ENCODE measurements around the gene PSG4. TPM values are rescaled to one million over a fixed set of nuclear protein-coding genes. Genes with fewer than 3 reads are reported as not detected.
"Not testable (repeated sequence)": the region's sequence is repeated elsewhere in the genome, so short reads cannot be mapped to it uniquely, and the experiment has no call there.

PSG4 gene
- total RNA-seq = not detected

DNA sequence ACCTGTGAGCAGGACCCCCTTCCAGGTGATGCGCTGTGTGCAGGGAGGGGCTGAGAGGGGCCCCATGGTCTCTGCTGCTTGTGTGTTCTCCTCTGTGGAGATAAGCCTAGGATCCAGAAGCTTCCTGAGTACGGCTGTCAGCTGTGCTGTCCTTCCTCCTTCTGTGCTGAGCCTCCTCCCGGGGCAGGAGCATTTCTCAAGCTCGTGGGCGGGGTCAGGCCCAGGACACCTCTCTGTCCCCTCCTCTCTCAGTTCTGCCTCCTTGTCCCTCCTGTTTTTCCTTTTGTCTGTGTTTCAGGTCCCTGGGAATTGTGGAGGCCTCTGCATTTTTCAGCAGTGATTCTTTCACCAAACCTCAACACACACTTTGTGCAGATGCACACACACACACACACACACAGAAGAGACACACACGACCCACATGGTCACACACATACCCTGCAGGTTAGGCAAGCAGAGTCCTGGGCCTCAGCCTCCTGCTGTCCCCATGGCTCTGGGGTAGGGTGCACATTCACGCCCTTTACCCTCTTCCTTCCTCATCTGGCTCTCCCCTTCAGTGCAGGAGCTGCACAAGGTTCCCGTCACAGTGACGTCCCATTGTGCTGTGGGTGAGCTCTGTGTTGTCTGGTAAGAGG is at the start of gene PSG4:
Gene PSG4 (minus strand): TSS at position 168 of the 635 bp plus-strand sequence. CDS start 102 bp downstream, at position 66.
- H3K9me3 ChIP-seq; H3K4me3 ChIP-seq (replicated peaks in 1 of 3); H3K27me3 ChIP-seq; H3K36me3 ChIP-seq; DNase-seq; H3K27ac ChIP-seq; intact Hi-C loops (cut with DNase I); H3K4me1 ChIP-seq: not testable (repeated sequence)
- 50 to 59% methylated on average over 9 of the region's 9 CpGs for WGBS, 2 donors

DNA sequence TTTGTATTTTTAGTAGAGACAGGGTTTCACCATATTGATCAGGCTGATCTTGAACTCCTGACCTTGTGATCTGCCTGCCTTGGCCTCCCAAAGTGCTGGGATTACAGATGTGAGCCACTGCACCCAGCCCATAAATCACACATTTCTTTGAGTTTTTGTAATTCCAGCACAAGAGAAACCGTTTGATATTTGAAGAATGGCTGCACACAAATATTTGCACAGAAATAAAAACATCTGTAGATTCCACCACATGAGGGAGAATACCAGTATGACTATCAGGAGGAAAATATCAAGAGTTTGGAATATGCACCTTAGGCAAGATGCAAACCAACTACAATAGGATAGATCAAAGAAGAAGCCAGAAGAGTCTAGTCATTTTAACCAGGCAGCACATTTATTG is 46.0 kb upstream of the PSG4 start:
- H3K27me3 ChIP-seq; H3K9me3 ChIP-seq; H3K36me3 ChIP-seq; DNase-seq; intact Hi-C loops (cut with DNase I); H3K4me1 ChIP-seq; H3K27ac ChIP-seq; H3K4me3 ChIP-seq (replicated peaks in 1 of 3): not testable (repeated sequence)
- 37 to 43% methylated on average over 1 of the region's 1 CpG for whole genome bisulfite sequencing, 2 donors

DNA sequence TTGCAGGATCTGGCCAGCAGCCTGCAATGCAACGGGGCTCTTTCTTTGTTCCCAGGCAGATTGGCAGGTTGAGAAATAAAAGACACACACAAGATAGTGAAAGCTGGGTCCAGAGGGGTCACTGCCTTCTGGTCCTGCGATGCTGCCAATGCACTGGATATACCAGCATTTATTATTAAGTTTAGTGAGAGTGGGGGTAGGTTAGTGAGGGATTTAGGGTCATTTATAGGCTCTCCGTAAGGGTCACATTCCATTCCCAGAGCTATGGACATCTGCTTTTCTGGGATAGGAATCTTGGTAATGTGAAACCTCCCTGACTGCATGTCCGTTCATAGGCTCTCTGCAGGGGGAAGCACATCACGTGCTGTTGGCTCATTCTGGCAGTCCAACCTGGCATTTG is 44.9 kb upstream of the PSG4 start:
- H3K9me3 ChIP-seq; DNase-seq; H3K27ac ChIP-seq; H3K36me3 ChIP-seq; intact Hi-C loops (cut with DNase I); H3K4me1 ChIP-seq; H3K4me3 ChIP-seq (replicated peaks in 1 of 3); H3K27me3 ChIP-seq: not testable (repeated sequence)
- 58 to 65% methylated on average over 5 of the region's 5 CpGs for WGBS, 2 donors

DNA sequence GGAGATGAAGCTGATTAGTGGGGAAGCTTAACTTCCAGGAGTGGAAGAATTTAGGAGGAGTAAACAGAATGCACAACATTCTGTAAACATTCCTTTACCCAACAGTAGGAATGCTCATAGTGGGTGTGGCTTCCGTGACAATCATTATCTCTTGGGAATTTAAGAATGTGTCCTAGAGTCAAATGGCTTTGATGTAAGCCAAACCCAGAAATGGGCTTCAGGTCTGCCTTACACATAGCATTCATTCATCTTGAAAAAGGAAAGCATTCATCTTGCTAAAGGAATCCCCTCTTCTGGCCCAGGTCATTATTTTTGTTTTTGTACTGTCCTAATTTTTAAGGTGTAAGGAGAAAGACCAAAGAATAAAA is 43.2 kb upstream of the PSG4 start:
- H3K27ac ChIP-seq; H3K27me3 ChIP-seq; DNase-seq; H3K4me1 ChIP-seq; H3K4me3 ChIP-seq (replicated peaks in 1 of 3); H3K36me3 ChIP-seq; intact Hi-C loops (cut with DNase I); H3K9me3 ChIP-seq: not testable (repeated sequence)
- WGBS, 2 donors = 63 to 80% methylated on average over 1 of the region's 1 CpG

DNA sequence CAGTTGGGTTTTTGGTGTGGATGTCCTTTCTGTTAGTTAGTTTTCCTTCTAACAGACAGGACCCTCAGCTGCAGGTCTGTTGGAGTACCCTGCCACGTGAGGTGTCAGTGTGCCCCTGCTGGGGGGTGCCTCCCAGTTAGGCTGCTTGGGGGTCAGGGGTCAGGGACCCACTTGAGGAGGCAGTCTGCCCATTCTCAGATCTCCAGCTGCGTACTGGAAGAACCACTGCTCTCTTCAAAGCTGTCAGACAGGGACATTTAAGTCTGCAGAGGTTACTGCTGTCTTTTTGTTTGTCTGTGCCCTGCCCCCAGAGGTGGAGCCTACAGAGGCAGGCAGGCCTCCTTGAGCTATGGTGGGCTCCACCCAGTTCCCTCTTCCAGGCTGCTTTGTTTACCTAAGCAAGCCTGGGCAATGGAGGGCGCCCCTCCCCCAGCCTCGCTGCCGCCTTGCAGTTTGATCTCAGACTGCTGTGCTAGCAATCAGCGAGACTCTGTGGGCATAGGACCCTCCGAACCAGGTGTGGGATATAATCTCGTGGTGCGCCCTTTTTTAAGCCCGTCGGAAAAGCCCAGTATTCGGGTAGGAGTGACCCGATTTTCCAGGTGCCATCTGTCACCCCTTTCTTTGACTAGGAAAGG is 41.9 kb upstream of the PSG4 start:
- H3K27me3 ChIP-seq; H3K27ac ChIP-seq; H3K4me3 ChIP-seq (replicated peaks in 1 of 3); intact Hi-C loops (cut with DNase I); H3K9me3 ChIP-seq; H3K36me3 ChIP-seq; H3K4me1 ChIP-seq; DNase-seq: not testable (repeated sequence)
- 78 to 80% methylated on average over 12 of the region's 13 CpGs for WGBS, 2 donors

DNA sequence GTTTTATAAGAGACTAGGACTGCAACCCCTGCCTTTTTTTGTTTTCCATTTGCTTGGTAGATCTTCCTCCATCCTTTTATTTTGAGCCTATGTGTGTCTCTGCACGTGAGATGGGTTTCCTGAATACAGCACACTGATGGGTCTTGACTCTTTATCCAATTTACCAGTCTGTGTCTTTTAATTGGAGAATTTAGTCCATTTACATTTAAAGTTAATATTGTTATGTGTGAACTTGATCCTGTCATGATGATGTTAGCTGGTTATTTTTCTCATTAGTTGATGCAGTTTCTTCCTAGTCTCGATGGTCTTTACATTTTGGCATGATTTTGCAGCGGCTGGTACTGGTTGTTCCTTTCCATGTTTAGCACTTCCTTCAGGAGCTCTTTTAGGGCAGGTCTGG is 40.4 kb upstream of the PSG4 start:
- H3K9me3 ChIP-seq; H3K36me3 ChIP-seq; H3K27ac ChIP-seq; intact Hi-C loops (cut with DNase I); H3K27me3 ChIP-seq; H3K4me1 ChIP-seq; DNase-seq; H3K4me3 ChIP-seq (replicated peaks in 1 of 3): not testable (repeated sequence)
- 75 to 86% methylated on average over 3 of the region's 3 CpGs for WGBS, 2 donors

DNA sequence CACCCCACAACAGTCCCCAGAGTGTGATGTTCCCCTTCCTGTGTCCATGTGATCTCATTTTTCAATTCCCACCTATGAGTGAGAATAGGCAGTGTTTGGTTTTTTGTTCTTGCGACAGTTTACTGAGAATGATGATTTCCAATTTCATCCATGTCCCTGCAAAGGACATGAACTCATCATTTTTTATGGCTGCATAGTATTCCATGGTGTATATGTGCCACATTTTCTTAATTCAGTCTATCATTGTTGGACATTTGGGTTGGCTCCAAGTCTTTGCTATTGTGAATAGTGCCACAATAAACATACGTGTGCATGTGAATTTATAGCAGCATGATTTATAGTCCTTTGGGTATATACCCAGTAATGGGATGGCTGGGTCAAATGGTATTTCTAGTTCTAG is 36.8 kb upstream of the PSG4 start:
- H3K27me3 ChIP-seq; H3K4me3 ChIP-seq (replicated peaks in 1 of 3); H3K4me1 ChIP-seq; H3K27ac ChIP-seq; H3K36me3 ChIP-seq; DNase-seq; intact Hi-C loops (cut with DNase I); H3K9me3 ChIP-seq: not testable (repeated sequence)
- WGBS, 2 donors = 93 to 98% methylated on average over 2 of the region's 2 CpGs

DNA sequence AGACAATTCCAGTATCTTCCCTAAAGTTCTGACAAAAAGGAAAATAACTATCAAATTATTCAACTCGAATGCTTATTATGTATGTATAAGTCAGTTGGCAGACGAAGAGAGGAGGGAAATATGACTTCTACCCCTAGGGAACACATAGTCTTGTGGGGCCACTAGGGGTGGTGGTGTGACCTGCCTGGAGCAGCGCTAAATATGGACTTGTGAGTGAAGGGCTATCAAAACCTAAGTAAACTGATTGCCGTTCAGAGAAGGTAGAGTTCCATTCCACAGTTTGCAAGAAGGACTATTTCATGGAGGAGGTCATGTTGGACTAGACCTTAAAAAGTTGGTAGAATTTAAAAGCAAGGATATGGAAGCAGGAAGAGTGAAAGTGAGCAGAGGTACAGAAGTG is 32.8 kb upstream of the PSG4 start:
- H3K4me3 ChIP-seq (replicated peaks in 1 of 3); H3K4me1 ChIP-seq; H3K9me3 ChIP-seq; intact Hi-C loops (cut with DNase I); H3K36me3 ChIP-seq; H3K27me3 ChIP-seq; H3K27ac ChIP-seq; DNase-seq: not testable (repeated sequence)
- WGBS, 2 donors = 68 to 88% methylated on average over 3 to 4 of the region's 4 CpGs

DNA sequence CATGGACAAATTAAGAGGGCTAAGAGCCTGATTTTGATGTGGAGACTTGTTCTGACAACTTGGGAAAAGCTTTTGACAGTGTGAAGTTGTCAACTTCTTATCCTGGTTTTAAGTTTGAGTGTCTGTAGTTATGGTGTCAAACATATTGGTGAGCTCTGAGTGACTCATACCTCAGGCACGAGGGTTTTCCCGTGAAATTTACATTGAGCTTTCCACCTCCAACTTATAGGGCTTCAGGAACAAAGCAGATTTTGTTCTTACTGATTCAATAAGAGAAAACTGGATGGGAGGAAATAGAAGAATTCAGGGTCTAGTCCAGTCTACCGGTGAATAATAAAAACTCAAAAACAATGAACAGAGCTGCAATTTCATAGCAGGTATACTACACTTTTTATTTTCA is 30.2 kb upstream of the PSG4 start:
- H3K4me1 ChIP-seq; H3K36me3 ChIP-seq; DNase-seq; intact Hi-C loops (cut with DNase I); H3K27ac ChIP-seq; H3K9me3 ChIP-seq; H3K4me3 ChIP-seq (replicated peaks in 1 of 3); H3K27me3 ChIP-seq: not testable (repeated sequence)
- 73 to 75% methylated on average over 3 of the region's 3 CpGs for WGBS, 2 donors

DNA sequence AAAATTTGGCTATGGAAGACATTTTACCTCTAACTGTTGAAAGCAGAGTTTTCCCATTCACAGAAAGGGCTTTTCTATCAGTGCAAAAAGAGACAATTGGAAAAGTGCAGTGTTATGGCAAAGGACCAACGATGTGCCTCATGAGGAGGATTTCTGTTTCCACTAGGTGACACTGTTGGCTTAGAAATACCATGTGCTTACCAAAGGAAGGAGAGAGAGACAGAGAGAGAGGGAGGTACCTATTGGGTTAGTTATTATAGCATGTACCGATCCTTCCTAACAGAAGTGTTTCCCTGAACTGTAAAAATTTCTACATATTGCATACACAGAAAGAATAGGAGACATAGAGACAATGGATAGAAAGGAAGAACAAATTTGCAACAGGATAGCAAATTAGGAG is 23.9 kb upstream of the PSG4 start:
- Histone ChIP-seq H3K4me3 (replicated peaks in 1 of 3) (no peak overlapping the region), H3K4me1 (no peaks in the 10 kb centered on the region), H3K36me3 (no peaks in the 10 kb centered on the region), H3K27ac (no peak overlapping the region), H3K27me3 (no peaks in the 10 kb centered on the region), H3K9me3 (no peaks in the 10 kb centered on the region)
- WGBS, 2 donors = 76 to 81% methylated on average over 2 of the region's 2 CpGs
- intact Hi-C loops (cut with DNase I) = no loop called here
- DNase-seq = no peak
- no peak for TF ChIP-seq POLR2A (IDR thresholded peaks at IDR 0.05)
- TF ChIP-seq, protein P1, sequence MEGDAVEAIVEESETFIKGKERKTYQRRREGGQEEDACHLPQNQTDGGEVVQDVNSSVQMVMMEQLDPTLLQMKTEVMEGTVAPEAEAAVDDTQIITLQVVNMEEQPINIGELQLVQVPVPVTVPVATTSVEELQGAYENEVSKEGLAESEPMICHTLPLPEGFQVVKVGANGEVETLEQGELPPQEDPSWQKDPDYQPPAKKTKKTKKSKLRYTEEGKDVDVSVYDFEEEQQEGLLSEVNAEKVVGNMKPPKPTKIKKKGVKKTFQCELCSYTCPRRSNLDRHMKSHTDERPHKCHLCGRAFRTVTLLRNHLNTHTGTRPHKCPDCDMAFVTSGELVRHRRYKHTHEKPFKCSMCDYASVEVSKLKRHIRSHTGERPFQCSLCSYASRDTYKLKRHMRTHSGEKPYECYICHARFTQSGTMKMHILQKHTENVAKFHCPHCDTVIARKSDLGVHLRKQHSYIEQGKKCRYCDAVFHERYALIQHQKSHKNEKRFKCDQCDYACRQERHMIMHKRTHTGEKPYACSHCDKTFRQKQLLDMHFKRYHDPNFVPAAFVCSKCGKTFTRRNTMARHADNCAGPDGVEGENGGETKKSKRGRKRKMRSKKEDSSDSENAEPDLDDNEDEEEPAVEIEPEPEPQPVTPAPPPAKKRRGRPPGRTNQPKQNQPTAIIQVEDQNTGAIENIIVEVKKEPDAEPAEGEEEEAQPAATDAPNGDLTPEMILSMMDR (IDR thresholded peaks at IDR 0.05) = no peak

DNA sequence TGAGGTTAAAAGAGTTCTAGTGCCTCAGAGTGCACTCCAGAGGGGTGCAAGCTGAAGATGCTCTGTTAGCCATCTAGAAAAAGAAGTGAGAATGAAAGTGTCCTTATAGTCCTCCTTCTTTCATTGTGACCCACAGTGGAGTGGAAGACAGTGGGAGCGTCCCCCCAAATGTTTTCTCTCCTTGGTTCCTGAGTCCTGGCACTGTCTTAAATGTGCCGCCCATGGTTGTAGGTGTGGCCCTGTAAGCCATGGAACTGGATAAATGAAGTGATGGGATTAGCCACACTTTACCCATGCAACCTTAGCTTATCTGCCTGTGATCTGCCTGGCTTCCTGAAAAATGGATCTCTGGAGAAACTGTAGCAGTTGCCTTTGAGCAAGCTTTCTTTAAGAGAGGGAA is 23.3 kb upstream of the PSG4 start:
- H3K4me1 ChIP-seq; H3K27ac ChIP-seq; H3K4me3 ChIP-seq (replicated peaks in 1 of 3); H3K9me3 ChIP-seq; H3K36me3 ChIP-seq; H3K27me3 ChIP-seq; intact Hi-C loops (cut with DNase I): not testable (repeated sequence)
- WGBS, 2 donors = 62 to 72% methylated on average over 2 of the region's 2 CpGs
- DNase-seq = peak in 1 of 2 donors; percentile 5

DNA sequence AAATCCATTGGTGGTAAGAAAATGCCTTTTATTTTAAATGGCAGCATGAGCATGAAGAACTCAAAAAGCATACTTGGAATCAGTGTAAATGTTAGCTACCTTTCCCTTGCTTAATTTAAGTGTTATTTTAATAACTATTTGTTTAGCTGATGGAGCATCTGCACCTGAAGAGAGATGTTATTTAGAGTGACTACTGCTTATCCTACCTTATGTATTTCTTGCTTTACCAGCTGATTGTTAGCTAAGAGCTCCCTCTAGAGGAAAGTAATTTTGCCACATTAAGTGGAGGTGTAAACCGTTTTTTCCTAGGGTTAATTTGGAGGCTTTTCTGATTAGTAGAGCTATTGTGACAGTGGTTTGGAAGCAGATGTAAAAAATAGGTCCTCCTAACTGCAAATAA is 21.5 kb upstream of the PSG4 start:
- intact Hi-C loops (cut with DNase I); H3K9me3 ChIP-seq; H3K36me3 ChIP-seq; H3K4me3 ChIP-seq (replicated peaks in 1 of 3); DNase-seq; H3K4me1 ChIP-seq; H3K27ac ChIP-seq; H3K27me3 ChIP-seq: not testable (repeated sequence)
- WGBS, 2 donors = 77% methylated on average over 1 of the region's 1 CpG
